Measurements from ENCODE around the gene UBD. TPM values are rescaled to one million over a fixed set of nuclear protein-coding genes. Genes with fewer than 3 reads are reported as not detected.

UBD gene
- total RNA-seq, 2 experiments from 2014 or later = not detected

GRCh38 chr6:29528300-29528931, 31.1 kb downstream of the UBD start:
- no peaks in the 10 kb centered on the region for H3K36me3 Mint-ChIP-seq (ENCODE audit: low read depth)
- H3K27ac Mint-ChIP-seq = no peak overlapping the region
- POLR2A ChIA-PET = no interaction called here
- H3K4me1 Mint-ChIP-seq (ENCODE audit: low read depth) = no peaks in the 10 kb centered on the region
- H3K4me3 Mint-ChIP-seq = no peak overlapping the region
- CTCF ChIA-PET = no interaction called here
- ATAC-seq (no peak), DNase-seq (no peak)
- no peaks in the 10 kb centered on the region for H3K9me3 Mint-ChIP-seq (ENCODE audit: insufficient read depth)
- peaks cover 21% of the 10 kb centered on the region for H3K27me3 Mint-ChIP-seq (ENCODE audit: low read depth)

- no peaks in the 10 kb centered on the region for H3K36me3 Mint-ChIP-seq (ENCODE audit: low read depth)
- H3K4me3 Mint-ChIP-seq = no peak overlapping the region
- H3K27ac Mint-ChIP-seq = no peak overlapping the region
- DNase-seq (no peak), ATAC-seq (no peak)
- H3K9me3 Mint-ChIP-seq (ENCODE audit: insufficient read depth) = no peaks in the 10 kb centered on the region
- ChIA-PET POLR2A (no interaction called here), CTCF (no interaction called here)
- H3K27me3 Mint-ChIP-seq (ENCODE audit: low read depth) = peaks cover 26% of the 10 kb centered on the region
- no peaks in the 10 kb centered on the region for H3K4me1 Mint-ChIP-seq (ENCODE audit: low read depth)
These were observed 32.0 kb downstream of the UBD start for GRCh38 chr6:29527564-29527963.

- Mint-ChIP-seq H3K4me3 (no peak overlapping the region), H3K9me3 (ENCODE audit: insufficient read depth) (no peaks in the 10 kb centered on the region), H3K36me3 (ENCODE audit: low read depth) (no peaks in the 10 kb centered on the region), H3K27me3 (ENCODE audit: low read depth) (peaks cover 28% of the 10 kb centered on the region), H3K4me1 (ENCODE audit: low read depth) (no peaks in the 10 kb centered on the region), H3K27ac (no peak overlapping the region)
- DNase-seq (no peak), ATAC-seq (no peak)
- CTCF ChIA-PET = no interaction called here
- POLR2A ChIA-PET = no interaction called here
These were observed 32.4 kb downstream of the UBD start for GRCh38 chr6:29527126-29527525.

GRCh38 chr6:29525311-29525639, 34.3 kb downstream of the UBD start:
- Mint-ChIP-seq H3K4me3 (no peak overlapping the region), H3K4me1 (ENCODE audit: low read depth) (no peaks in the 10 kb centered on the region), H3K36me3 (ENCODE audit: low read depth) (no peaks in the 10 kb centered on the region), H3K27ac (no peak overlapping the region), H3K9me3 (ENCODE audit: insufficient read depth) (no peaks in the 10 kb centered on the region), H3K27me3 (ENCODE audit: low read depth) (peaks cover 33% of the 10 kb centered on the region)
- DNase-seq (no peak), ATAC-seq (no peak)
- CTCF ChIA-PET = no interaction called here
- POLR2A ChIA-PET = no interaction called here

- ATAC-seq = no peak
- POLR2A ChIA-PET = no interaction called here
- Mint-ChIP-seq H3K4me1 (ENCODE audit: low read depth) (no peaks in the 10 kb centered on the region), H3K27me3 (ENCODE audit: low read depth) (peaks cover 33% of the 10 kb centered on the region), H3K27ac (no peak overlapping the region), H3K9me3 (ENCODE audit: insufficient read depth) (no peaks in the 10 kb centered on the region), H3K36me3 (ENCODE audit: low read depth) (no peaks in the 10 kb centered on the region), H3K4me3 (no peak overlapping the region)
- DNase-seq = no peak
- CTCF ChIA-PET = no interaction called here
These were observed 34.9 kb downstream of the UBD start for GRCh38 chr6:29524444-29525310.

- H3K4me1 Mint-ChIP-seq (ENCODE audit: low read depth) = no peaks in the 10 kb centered on the region
- H3K27me3 Mint-ChIP-seq (ENCODE audit: low read depth) = peaks cover 33% of the 10 kb centered on the region
- POLR2A ChIA-PET = no interaction called here
- H3K36me3 Mint-ChIP-seq (ENCODE audit: low read depth) = no peaks in the 10 kb centered on the region
- CTCF ChIA-PET = no interaction called here
- no peaks in the 10 kb centered on the region for H3K9me3 Mint-ChIP-seq (ENCODE audit: insufficient read depth)
- no peak overlapping the region for H3K27ac Mint-ChIP-seq
- ATAC-seq (no peak), DNase-seq (no peak)
- H3K4me3 Mint-ChIP-seq = no peak overlapping the region
These were observed 35.5 kb downstream of the UBD start for GRCh38 chr6:29524044-29524443.

- no peak for ATAC-seq
These were observed 37.3 kb downstream of the UBD start for GRCh38 chr6:29522227-29522626.

GRCh38 chr6:29521006-29521680, 38.4 kb downstream of the UBD start:
- CTCF ChIA-PET = no interaction called here
- DNase-seq (no peak), ATAC-seq (no peak)
- Mint-ChIP-seq H3K27me3 (ENCODE audit: low read depth) (peaks cover 33% of the 10 kb centered on the region), H3K4me3 (no peak overlapping the region), H3K27ac (no peak overlapping the region), H3K9me3 (ENCODE audit: insufficient read depth) (no peaks in the 10 kb centered on the region), H3K36me3 (ENCODE audit: low read depth) (no peaks in the 10 kb centered on the region), H3K4me1 (ENCODE audit: low read depth) (peaks cover 2% of the 10 kb centered on the region)
- POLR2A ChIA-PET = no interaction called here

More at GRCh38 chr6:29522227-29522626, 37.3 kb downstream of the UBD start:
- Mint-ChIP-seq H3K36me3 (ENCODE audit: low read depth) (no peaks in the 10 kb centered on the region), H3K27me3 (ENCODE audit: low read depth) (peaks cover 35% of the 10 kb centered on the region), H3K4me3 (no peak overlapping the region), H3K9me3 (ENCODE audit: insufficient read depth) (no peaks in the 10 kb centered on the region), H3K27ac (no peak overlapping the region), H3K4me1 (ENCODE audit: low read depth) (no peaks in the 10 kb centered on the region)
- DNase-seq = no peak
- ChIA-PET CTCF (no interaction called here), POLR2A (no interaction called here)

GRCh38 chr6:29520232-29520631, 39.3 kb downstream of the UBD start:
- H3K4me3 Mint-ChIP-seq = no peak overlapping the region
- H3K4me1 Mint-ChIP-seq (ENCODE audit: low read depth) = peaks cover 7% of the 10 kb centered on the region
- H3K36me3 Mint-ChIP-seq (ENCODE audit: low read depth) = no peaks in the 10 kb centered on the region
- H3K27ac Mint-ChIP-seq = no peak overlapping the region
- peaks cover 24% of the 10 kb centered on the region for H3K27me3 Mint-ChIP-seq (ENCODE audit: low read depth)
- ATAC-seq (no peak), DNase-seq (no peak)
- ChIA-PET CTCF (interaction anchor here (0.8 kb wide), 1 partner anchor 69 kb away, joined by 3 read pairs; no protein-coding TSS in a partner anchor), POLR2A (no interaction called here)
- H3K9me3 Mint-ChIP-seq (ENCODE audit: insufficient read depth) = no peaks in the 10 kb centered on the region

- Mint-ChIP-seq H3K36me3 (ENCODE audit: low read depth) (no peaks in the 10 kb centered on the region), H3K9me3 (ENCODE audit: insufficient read depth) (no peaks in the 10 kb centered on the region), H3K4me3 (no peak overlapping the region), H3K27ac (no peak overlapping the region), H3K27me3 (ENCODE audit: low read depth) (peaks cover 17% of the 10 kb centered on the region), H3K4me1 (ENCODE audit: low read depth) (peaks cover 9% of the 10 kb centered on the region)
- DNase-seq (no peak), ATAC-seq (no peak)
- POLR2A ChIA-PET = no interaction called here
- CTCF ChIA-PET = interaction anchor here (0.8 kb wide), 1 partner anchor 70 kb away, joined by 3 read pairs; no protein-coding TSS in a partner anchor
These were observed 40.1 kb downstream of the UBD start for GRCh38 chr6:29519291-29520010.

GRCh38 chr6:29517728-29518440, 41.6 kb downstream of the UBD start:
- no peak overlapping the region for H3K27ac Mint-ChIP-seq
- ChIA-PET CTCF (no interaction called here), POLR2A (no interaction called here)
- peaks cover 9% of the 10 kb centered on the region for H3K4me1 Mint-ChIP-seq (ENCODE audit: low read depth)
- no peaks in the 10 kb centered on the region for H3K9me3 Mint-ChIP-seq (ENCODE audit: insufficient read depth)
- DNase-seq (no peak), ATAC-seq (no peak)
- H3K27me3 Mint-ChIP-seq (ENCODE audit: low read depth) = peaks cover 14% of the 10 kb centered on the region
- no peak overlapping the region for H3K4me3 Mint-ChIP-seq
- no peaks in the 10 kb centered on the region for H3K36me3 Mint-ChIP-seq (ENCODE audit: low read depth)
